H1 (cell line): ENCODE data around the gene GGN.

Experiments
- CTCF ChIP-seq, 3 experiments: IDR thresholded peaks; 1 replicate in 2 of 3; 2 replicates in 1 of 3; pipeline versions ENCODE4 v1.5.1 to v1.6.1; 2011; ENCODE audit warnings: low read length in 3 of 3, mild to moderate bottlenecking in 3 of 3, inconsistent platforms in 2 of 3, low read depth in 1 of 3, moderate library complexity in 1 of 3; ENCODE audit not compliant: insufficient read depth in 1 of 3; ENCODE audit errors: control extremely low read depth in 1 of 3
- POLR2A ChIP-seq, 2 experiments: IDR thresholded peaks; 1 replicate in 1 of 2; 2 replicates in 1 of 2; pipeline ENCODE4 v1.6.1; 2011; ENCODE audit warnings: low read depth in 2 of 2, low read length in 2 of 2, mild to moderate bottlenecking in 2 of 2; ENCODE audit errors: control extremely low read depth in 1 of 2
- TEAD4 ChIP-seq: IDR thresholded peaks from 2 replicates; pipeline ENCODE4 v1.6.1; 2012; ENCODE audit warnings: low read depth, low read length, inconsistent platforms, mixed read lengths

DNA sequence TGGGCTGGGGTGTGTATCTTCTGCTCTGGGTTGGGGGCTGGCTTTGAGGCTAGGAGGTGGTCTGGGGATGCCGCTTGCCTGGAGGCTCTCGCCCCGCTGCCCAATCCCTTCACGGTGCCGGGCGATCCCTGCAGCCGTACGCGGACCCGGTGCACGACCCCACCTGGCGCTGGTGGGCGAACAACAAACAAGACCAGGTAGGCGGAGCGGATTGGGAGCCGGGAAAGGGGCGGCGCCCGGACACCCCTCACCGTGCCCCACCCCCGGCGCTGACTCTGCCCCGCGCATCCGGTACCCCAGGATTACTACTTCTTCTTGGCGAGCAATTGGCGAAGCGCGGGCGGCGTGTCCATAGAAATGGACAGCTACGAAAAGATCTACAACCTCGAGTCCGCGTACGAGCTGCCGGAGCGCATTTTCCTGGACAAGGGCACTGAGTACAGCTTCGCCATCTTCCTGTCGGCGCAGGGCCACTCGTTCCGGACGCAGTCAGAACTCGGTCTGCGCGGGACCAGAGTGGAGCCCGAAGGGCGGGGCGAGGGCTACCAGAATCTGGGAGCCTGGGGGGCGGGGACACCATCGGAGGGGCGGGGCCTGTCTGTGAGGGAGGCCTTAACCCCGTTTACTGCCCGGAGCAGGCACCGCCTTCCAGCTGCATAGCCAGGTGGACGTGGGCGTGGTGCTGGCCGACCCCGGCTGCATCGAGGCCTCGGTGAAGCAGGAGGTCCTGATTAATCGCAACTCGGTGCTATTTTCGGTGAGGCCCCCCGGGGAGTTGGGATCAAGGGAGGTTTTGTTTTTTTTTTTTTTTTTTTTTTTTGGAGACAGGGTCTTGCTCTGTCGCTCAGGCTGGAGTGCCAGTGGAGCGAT lies 25.5 kb downstream of the GGN start:
- TF ChIP-seq TEAD4, result no peak
- TF ChIP-seq CTCF (IDR thresholded peaks at IDR 0.05; ENCODE audit: control extremely low read depth in 1 of 3, insufficient read depth in 1 of 3, low read depth in 1 of 3, low read length in 3 of 3), result no peak
- TF ChIP-seq POLR2A (IDR thresholded peaks at IDR 0.05; ENCODE audit: control extremely low read depth in 1 of 2, low read depth in 2 of 2, low read length in 2 of 2), result peak in 1 of 2 experiments; percentile 62; a peak in 2 of 3 replicates
